SU-DHL-6 (cell line): ENCODE measurements around the gene SHTN1.

Experiments
- CTCF ChIP-seq: fragments of 200-600 bp; sonication (generic); IDR thresholded peaks from one replicate; pipeline ENCODE4 v1.5.1; 2017; ENCODE audit warnings: antibody characterized with exemption, mild to moderate bottlenecking, low read length, moderate library complexity; ENCODE audit not compliant: insufficient read depth, poor library complexity, severe bottlenecking
- EZH2phosphoT487 ChIP-seq: fragments of 200-600 bp; sonication (generic), shearing (Covaris generic); conservative IDR thresholded peaks from 2 replicates; pipeline ENCODE4 v1.6.1; 2018; ENCODE audit warnings: mild to moderate bottlenecking, antibody characterized with exemption, low read length, moderate library complexity, mixed read lengths

DNA sequence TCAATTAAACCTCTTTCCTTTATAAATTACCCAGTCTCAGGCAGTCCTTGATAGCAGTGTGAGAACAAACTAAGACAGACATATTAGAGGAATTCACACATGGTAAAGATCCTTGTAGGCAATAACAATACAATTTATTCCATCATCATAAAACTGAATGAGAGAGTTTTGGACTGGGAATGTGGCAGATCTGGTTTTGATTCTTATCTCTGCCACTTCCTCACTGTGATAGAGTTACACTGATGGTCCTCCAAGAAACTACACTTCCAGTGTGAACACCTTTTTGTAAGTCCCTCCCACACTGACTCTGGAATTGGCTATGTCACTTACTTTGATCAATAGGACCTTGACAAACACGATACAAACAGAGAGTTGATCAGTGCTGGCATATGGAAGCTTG is 152.7 kb downstream of the SHTN1 start:
- TF ChIP-seq CTCF, result no peak
- TF ChIP-seq EZH2phosphoT487, result no peak
